Measurements from ENCODE around the gene SLC2A1. TPM values are rescaled to one million over a fixed set of nuclear protein-coding genes. Genes with fewer than 3 reads are reported as not detected.

SLC2A1 gene
- total RNA-seq, 1 experiment from 2014 or later: 245 TPM

DNA sequence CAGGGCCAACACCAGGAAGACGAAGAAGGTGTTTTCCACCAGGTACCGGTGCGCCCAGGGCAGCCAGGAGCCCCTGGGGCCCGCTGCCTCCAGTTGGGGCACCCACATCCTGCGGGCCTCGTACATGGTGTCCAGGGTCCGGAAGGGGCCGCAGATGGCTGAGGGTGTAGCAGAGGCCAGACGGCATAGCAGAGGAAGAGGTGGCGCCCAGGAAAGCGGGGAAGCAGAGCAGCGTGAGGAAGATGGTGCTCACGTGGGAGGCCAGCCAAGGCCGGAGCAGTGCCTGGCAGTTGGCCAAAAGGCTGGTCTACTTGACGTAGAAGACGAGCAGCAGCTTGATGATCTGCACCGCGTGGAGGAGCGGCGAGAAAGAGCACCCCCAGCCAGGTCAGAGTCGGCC, 71.9 kb downstream of the SLC2A1 start:
- ChIA-PET POLR2A (ENCODE audit: unreplicated experiment) (no interaction called here), CTCF (no interaction called here)
- Histone ChIP-seq H3K4me1 (ENCODE audit: insufficient read depth, low read length) (no peaks in the 10 kb centered on the region), H3K27me3 (ENCODE audit: low read length) (no peaks in the 10 kb centered on the region), H2AFZ (ENCODE audit: low read length) (no peak overlapping the region), H3F3A (ENCODE audit: low read length, unreplicated experiment) (no peaks in the 10 kb centered on the region), H3K9me3 (ENCODE audit: low read length) (no peaks in the 10 kb centered on the region), H3K79me2 (ENCODE audit: low read length) (no peaks in the 10 kb centered on the region), H3K27ac (ENCODE audit: low read length) (no peak overlapping the region), H3K4me3 (ENCODE audit: low read length) (no peak overlapping the region), H3K9ac (ENCODE audit: low read length) (no peak overlapping the region), H4K20me1 (ENCODE audit: low read length) (no peaks in the 10 kb centered on the region), H3K4me2 (ENCODE audit: low read length) (no peak overlapping the region), H3K9me2 (replicated peaks; ENCODE audit: low read length) (no peaks in the 10 kb centered on the region), H3K36me3 (ENCODE audit: low read depth, low read length) (no peaks in the 10 kb centered on the region)
- BruUV-seq (replicated peaks): no TSS peak
- DNase-seq: no peak
- TF ChIP-seq EZH2 (IDR thresholded peaks at IDR 0.05; ENCODE audit: low read length, unreplicated experiment) (no peak), EZH2phosphoT487 (IDR thresholded peaks at IDR 0.05; ENCODE audit: borderline replicate concordance, low read length) (no peak)
- TF ChIP-seq, protein P1, sequence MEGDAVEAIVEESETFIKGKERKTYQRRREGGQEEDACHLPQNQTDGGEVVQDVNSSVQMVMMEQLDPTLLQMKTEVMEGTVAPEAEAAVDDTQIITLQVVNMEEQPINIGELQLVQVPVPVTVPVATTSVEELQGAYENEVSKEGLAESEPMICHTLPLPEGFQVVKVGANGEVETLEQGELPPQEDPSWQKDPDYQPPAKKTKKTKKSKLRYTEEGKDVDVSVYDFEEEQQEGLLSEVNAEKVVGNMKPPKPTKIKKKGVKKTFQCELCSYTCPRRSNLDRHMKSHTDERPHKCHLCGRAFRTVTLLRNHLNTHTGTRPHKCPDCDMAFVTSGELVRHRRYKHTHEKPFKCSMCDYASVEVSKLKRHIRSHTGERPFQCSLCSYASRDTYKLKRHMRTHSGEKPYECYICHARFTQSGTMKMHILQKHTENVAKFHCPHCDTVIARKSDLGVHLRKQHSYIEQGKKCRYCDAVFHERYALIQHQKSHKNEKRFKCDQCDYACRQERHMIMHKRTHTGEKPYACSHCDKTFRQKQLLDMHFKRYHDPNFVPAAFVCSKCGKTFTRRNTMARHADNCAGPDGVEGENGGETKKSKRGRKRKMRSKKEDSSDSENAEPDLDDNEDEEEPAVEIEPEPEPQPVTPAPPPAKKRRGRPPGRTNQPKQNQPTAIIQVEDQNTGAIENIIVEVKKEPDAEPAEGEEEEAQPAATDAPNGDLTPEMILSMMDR (conservative IDR thresholded peaks at IDR 0.05; ENCODE audit: low read depth, low read length): no peak
- ATAC-seq: no peak
- intact Hi-C loops (cut with micrococcal nuclease): no loop called here

DNA sequence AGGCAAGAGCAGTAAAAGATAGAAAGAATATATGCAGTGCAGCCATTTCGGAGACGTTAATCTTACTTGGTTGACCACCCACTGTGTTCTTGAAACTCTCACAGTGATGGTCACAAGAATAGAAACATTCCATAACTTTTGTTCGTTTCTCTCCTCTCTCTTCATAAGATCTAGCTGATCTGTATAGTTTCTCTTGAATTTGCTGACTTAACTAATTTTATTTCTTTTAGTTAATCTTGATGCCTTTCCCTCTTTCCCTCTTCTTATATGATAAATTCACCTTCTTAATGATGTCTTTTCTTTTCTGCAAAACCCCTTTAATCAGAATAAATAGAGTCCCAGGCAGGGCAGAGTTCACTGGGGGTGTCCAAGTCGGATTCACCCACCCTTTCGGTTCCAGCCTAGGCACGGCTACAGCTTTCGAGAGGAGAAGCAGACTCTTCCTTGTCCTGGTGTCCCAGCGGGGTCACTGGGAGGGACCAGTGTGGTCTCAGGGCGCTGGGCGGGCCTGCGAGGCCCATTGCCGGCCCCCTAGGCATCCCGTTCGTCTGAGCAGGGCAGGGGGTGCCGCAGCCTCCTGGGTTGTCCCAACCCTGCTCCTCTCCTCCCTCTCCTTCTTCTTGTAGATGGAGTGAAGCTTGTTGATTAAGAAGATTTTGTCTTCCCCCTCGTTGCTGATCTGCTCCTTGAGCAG, 72.5 kb downstream of the SLC2A1 start:
- POLR2A ChIA-PET (ENCODE audit: unreplicated experiment): no interaction called here

DNA sequence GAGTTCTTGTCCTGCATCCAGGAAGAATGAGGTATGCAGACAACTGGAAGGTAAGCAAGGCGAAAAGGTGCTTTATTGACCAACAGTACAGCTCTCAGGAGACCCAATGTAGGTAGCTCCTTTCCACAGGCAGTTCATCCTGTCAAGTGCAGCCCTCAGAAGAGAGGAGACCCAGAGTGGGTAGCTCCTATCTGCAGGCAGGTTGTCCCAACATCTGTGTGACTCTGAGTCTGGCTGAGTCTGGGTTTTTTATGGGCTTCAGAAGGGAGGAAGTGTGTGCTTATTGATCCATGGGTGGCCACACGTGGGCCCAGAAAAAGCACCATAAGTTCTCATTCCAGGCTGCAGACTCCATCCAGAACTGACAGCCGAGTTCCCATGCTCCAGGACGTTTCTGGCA, 78.3 kb downstream of the SLC2A1 start:
- Histone ChIP-seq H3K4me3 (ENCODE audit: low read length) (no peak overlapping the region), H3K79me2 (ENCODE audit: low read length) (no peaks in the 10 kb centered on the region), H3K27ac (ENCODE audit: low read length) (no peak overlapping the region), H3K36me3 (ENCODE audit: low read depth, low read length) (no peaks in the 10 kb centered on the region), H3K9me3 (ENCODE audit: low read length) (no peaks in the 10 kb centered on the region), H3K4me1 (ENCODE audit: insufficient read depth, low read length) (no peaks in the 10 kb centered on the region), H3K27me3 (ENCODE audit: low read length) (peaks cover 5% of the 10 kb centered on the region; the same call in 1 of the 2 replicates), H2AFZ (ENCODE audit: low read length) (no peak overlapping the region), H3K9ac (ENCODE audit: low read length) (no peak overlapping the region), H3F3A (ENCODE audit: low read length, unreplicated experiment) (no peaks in the 10 kb centered on the region), H3K4me2 (ENCODE audit: low read length) (no peak overlapping the region), H3K9me2 (replicated peaks; ENCODE audit: low read length) (no peaks in the 10 kb centered on the region), H4K20me1 (ENCODE audit: low read length) (no peaks in the 10 kb centered on the region)
- no peak for DNase-seq
- intact Hi-C loops (cut with micrococcal nuclease): no loop called here
- CTCF ChIA-PET: no interaction called here
- no TSS peak for BruUV-seq (replicated peaks)
- POLR2A ChIA-PET (ENCODE audit: unreplicated experiment): no interaction called here
- no peak for TF ChIP-seq EZH2phosphoT487 (IDR thresholded peaks at IDR 0.05; ENCODE audit: borderline replicate concordance, low read length)
- no peak for TF ChIP-seq EZH2 (IDR thresholded peaks at IDR 0.05; ENCODE audit: low read length, unreplicated experiment)
- TF ChIP-seq, protein P1 (conservative IDR thresholded peaks at IDR 0.05; ENCODE audit: low read depth, low read length): no peak
- ATAC-seq: no peak

More for the DNA sequence above, 72.5 kb downstream of the SLC2A1 start:
- Histone ChIP-seq H3K27ac (ENCODE audit: low read length) (no peak overlapping the region), H3K4me2 (ENCODE audit: low read length) (no peak overlapping the region), H3K79me2 (ENCODE audit: low read length) (no peaks in the 10 kb centered on the region), H3K4me1 (ENCODE audit: insufficient read depth, low read length) (no peaks in the 10 kb centered on the region), H3K27me3 (ENCODE audit: low read length) (no peaks in the 10 kb centered on the region), H2AFZ (ENCODE audit: low read length) (no peak overlapping the region), H3F3A (ENCODE audit: low read length, unreplicated experiment) (no peaks in the 10 kb centered on the region), H3K36me3 (ENCODE audit: low read depth, low read length) (no peaks in the 10 kb centered on the region), H4K20me1 (ENCODE audit: low read length) (no peaks in the 10 kb centered on the region), H3K9ac (ENCODE audit: low read length) (no peak overlapping the region), H3K9me3 (ENCODE audit: low read length) (no peaks in the 10 kb centered on the region), H3K4me3 (ENCODE audit: low read length) (no peak overlapping the region), H3K9me2 (replicated peaks; ENCODE audit: low read length) (no peaks in the 10 kb centered on the region)
- ATAC-seq: no peak
- no peak for DNase-seq
- BruUV-seq (replicated peaks): no TSS peak
- TF ChIP-seq EZH2 (IDR thresholded peaks at IDR 0.05; ENCODE audit: low read length, unreplicated experiment): no peak
- TF ChIP-seq EZH2phosphoT487 (IDR thresholded peaks at IDR 0.05; ENCODE audit: borderline replicate concordance, low read length): no peak
- TF ChIP-seq, protein P1 (conservative IDR thresholded peaks at IDR 0.05; ENCODE audit: low read depth, low read length): no peak
- intact Hi-C loops (cut with micrococcal nuclease): no loop called here
- CTCF ChIA-PET: no interaction called here
